IMR-90 (cell line): ENCODE results near the gene METTL8. TPM values are rescaled to one million over a fixed set of nuclear protein-coding genes. Genes with fewer than 3 reads are reported as not detected.

Experiments used
- ATAC-seq: fragments of 200-7000 bp; cut with Tn5 transposase; 2 replicates; pipeline ENCODE4 v1.9.1; 2020; ENCODE audit warnings: low read depth, mild to moderate bottlenecking, moderate library complexity
- BruUV-seq: library from RNA; stranded (reverse); fragments of 400-500 nt; replicated peaks from 2 replicates; lab custom pipeline; 2021; lab: Mats Ljungman, UMichigan
- CTCF ChIA-PET: fragments of 300-600 bp; formaldehyde crosslinking; extraction: SDS; loops from one replicate; lab custom pipeline; 2021; ENCODE audit warnings: antibody characterized with exemption; lab: Yijun Ruan, JAX
- POLR2A ChIA-PET: fragments of 300-600 bp; sonication (Branson Sonifier 250); formaldehyde crosslinking; loops from one replicate; lab custom pipeline; 2022; ENCODE audit warnings: antibody characterized with exemption; ENCODE audit not compliant: unreplicated experiment; lab: Charles Lee
- DNase-seq: peaks from one replicate; pipeline ENCODE4 v3.0.0; 2013
- H2AFZ ChIP-seq: replicated peaks from 2 replicates; pipeline ENCODE3; 2013; ENCODE audit warnings: low read length, mild to moderate bottlenecking; ENCODE audit not compliant: poor library complexity
- H2AK5ac ChIP-seq: 2 replicates; pipeline ENCODE4 v1.6.1; 2013; ENCODE audit warnings: low read depth, low read length, inconsistent platforms
- H2AK9ac ChIP-seq: replicated peaks from 2 replicates; pipeline ENCODE3; 2013; ENCODE audit warnings: mild to moderate bottlenecking, low read depth, low read length, moderate library complexity; ENCODE audit not compliant: poor library complexity
- H2BK120ac ChIP-seq: 2 replicates; pipeline ENCODE4 v1.6.1; 2013; ENCODE audit warnings: low read depth, low read length, inconsistent platforms
- H2BK15ac ChIP-seq: 3 replicates; pipeline ENCODE4 v1.6.1; 2013; ENCODE audit warnings: low read depth, low read length, inconsistent platforms
- H2BK20ac ChIP-seq: 2 replicates; pipeline ENCODE4 v1.6.1; 2013; ENCODE audit warnings: low read depth, mild to moderate bottlenecking, inconsistent platforms, low read length, moderate library complexity
- H2BK5ac ChIP-seq: 2 replicates; pipeline ENCODE4 v1.6.1; 2013; ENCODE audit warnings: mild to moderate bottlenecking, low read depth, low read length, inconsistent platforms; ENCODE audit not compliant: poor library complexity, severe bottlenecking
- H3K14ac ChIP-seq: replicated peaks from 2 replicates; pipeline ENCODE4 v1.6.1; 2013; ENCODE audit warnings: low read depth, low read length, inconsistent platforms
- H3K18ac ChIP-seq: 2 replicates; pipeline ENCODE4 v1.6.1; 2013; ENCODE audit warnings: low read depth, low read length, control low read depth
- H3K23ac ChIP-seq: 2 replicates; pipeline ENCODE4 v1.6.1; 2013; ENCODE audit warnings: low read depth, low read length, inconsistent platforms
- H3K27ac ChIP-seq: 2 replicates; pipeline ENCODE4 v1.5.1; 2013; ENCODE audit warnings: mild to moderate bottlenecking, control low read depth, low read length; ENCODE audit not compliant: insufficient read depth
- H3K27me3 ChIP-seq: 2 replicates; pipeline ENCODE4 v1.6.1; 2013; ENCODE audit warnings: low read length; ENCODE audit not compliant: control insufficient read depth, insufficient read depth
- H3K36me3 ChIP-seq: 2 replicates; pipeline ENCODE4 v1.6.1; 2013; ENCODE audit warnings: low read length, mixed read lengths; ENCODE audit not compliant: control insufficient read depth, insufficient read depth
- H3K4ac ChIP-seq: 2 replicates; pipeline ENCODE4 v1.6.1; 2013; ENCODE audit warnings: low read depth, low read length, inconsistent platforms
- H3K4me1 ChIP-seq: 2 replicates; pipeline ENCODE4 v1.6.1; 2013; ENCODE audit warnings: low read length, mixed read lengths; ENCODE audit not compliant: control insufficient read depth, insufficient read depth
- H3K4me2 ChIP-seq: 2 replicates; pipeline ENCODE4 v1.6.1; 2013; ENCODE audit warnings: low read depth, mild to moderate bottlenecking, control low read depth, low read length, moderate library complexity
- H3K4me3 ChIP-seq: 2 replicates; pipeline ENCODE4 v1.5.1; 2013; ENCODE audit warnings: low read depth, mild to moderate bottlenecking, control low read depth, low read length, moderate library complexity; ENCODE audit not compliant: insufficient read depth
- H3K56ac ChIP-seq: 2 replicates; pipeline ENCODE4 v1.6.1; 2013; ENCODE audit warnings: low read length, inconsistent platforms; ENCODE audit not compliant: insufficient read depth; ENCODE audit errors: extremely low read depth
- H3K79me1 ChIP-seq, 2 experiments: 2 replicates each; pipeline ENCODE4 v1.6.1; 2013; ENCODE audit warnings: low read length in 2 of 2, inconsistent platforms in 1 of 2, low read depth in 1 of 2
- H3K9ac ChIP-seq: 2 replicates; pipeline ENCODE4 v1.6.1; 2013; ENCODE audit warnings: low read depth, low read length, control low read depth
- H3K9me1 ChIP-seq: 2 replicates; pipeline ENCODE4 v1.6.1; 2013; ENCODE audit warnings: low read length, inconsistent platforms; ENCODE audit not compliant: insufficient read depth
- H3K9me3 ChIP-seq: 2 replicates; pipeline ENCODE4 v1.6.1; 2013; ENCODE audit warnings: low read length; ENCODE audit not compliant: control insufficient read depth, insufficient read depth
- H4K20me1 ChIP-seq: 2 replicates; pipeline ENCODE4 v1.6.1; 2013; ENCODE audit warnings: low read length, inconsistent platforms; ENCODE audit not compliant: insufficient read depth
- H4K5ac ChIP-seq: 2 replicates; pipeline ENCODE4 v1.6.1; 2013; ENCODE audit warnings: mild to moderate bottlenecking, low read depth, low read length, control low read depth
- H4K8ac ChIP-seq, 2 experiments: 2 replicates each; pipeline ENCODE4 v1.6.1; 2013; ENCODE audit warnings: low read depth in 2 of 2, low read length in 2 of 2, control low read depth in 1 of 2, inconsistent platforms in 1 of 2
- H4K91ac ChIP-seq: 2 replicates; pipeline ENCODE4 v1.6.1; 2013; ENCODE audit warnings: low read depth, low read length, inconsistent platforms; ENCODE audit not compliant: insufficient read depth
- FOS ChIP-seq: fragments of 150-350 bp; IDR thresholded peaks from 2 replicates; pipeline ENCODE4 v1.6.1; 2016; ENCODE audit warnings: low read depth, low read length
- MAZ ChIP-seq: IDR thresholded peaks from 2 replicates; pipeline ENCODE4 v1.6.1; 2012; ENCODE audit warnings: low read depth, mild to moderate bottlenecking, low read length, improper control_type of control experiment, moderate library complexity, borderline replicate concordance
- SMC3 ChIP-seq: fragments of 150-350 bp; IDR thresholded peaks from 2 replicates; pipeline ENCODE4 v1.6.1; 2016; ENCODE audit warnings: low read depth, mild to moderate bottlenecking, antibody characterized with exemption, low read length, moderate library complexity
- WGBS, 2 experiments: methylation state at CpG; one replicate each; pipeline versions ENCODE4 v1.1.5 to v1.1.7; 2013; ENCODE audit warnings: missing lambda C conversion rate in 2 of 2; ENCODE audit not compliant: insufficient read length in 1 of 2; ENCODE audit errors: extremely low coverage in 2 of 2; 5-methylcytosine and 5-hydroxymethylcytosine counted together
- dilution Hi-C: fragments of 300-500 bp; cut with HindIII; formaldehyde crosslinking; loops from one replicate; pipeline ENCODE4 v1.14.3; 2018; ENCODE audit warnings: low sequenced_read_pairs; ENCODE audit not compliant: unreplicated experiment
- in situ Hi-C: fragments of 300-500 bp; cut with MboI; formaldehyde crosslinking; loops from 3 replicates; pipeline ENCODE4 v1.14.3; 2019; ENCODE audit warnings: low sequenced_read_pairs, inconsistent platforms, mixed read lengths
- intact Hi-C: fragments of 100-400 bp; cut with micrococcal nuclease; formaldehyde crosslinking; loops from 2 replicates; pipeline ENCODE4 v1.10.0; 2022
- polyA plus RNA-seq, 3 experiments: library from polyadenylated mRNA; depleted of rRNA; stranded (reverse); fragments of >200 nt; gene quantifications; 2 replicates each; pipeline ENCODE4 v1.2.3, GENCODE V29; 2012; ENCODE audit warnings: low replicate concordance in 1 of 3
- total RNA-seq: library from RNA; depleted of rRNA; stranded (reverse); fragments of >200 nt; gene quantifications from 2 replicates; pipeline ENCODE4 v1.2.3, GENCODE V29; 2012
- TF ChIP-seq, protein P1 (sequence below): conservative IDR thresholded peaks from 2 replicates; pipeline ENCODE4 v1.5.1; 2012; ENCODE audit warnings: mild to moderate bottlenecking, low read depth, low read length, improper control_type of control experiment

The METTL8 gene
- total and polyA plus RNA-seq, 2 of the 4 experiments (the other 2 are of a cell fraction): 6.9 to 10.6 TPM

DNA sequence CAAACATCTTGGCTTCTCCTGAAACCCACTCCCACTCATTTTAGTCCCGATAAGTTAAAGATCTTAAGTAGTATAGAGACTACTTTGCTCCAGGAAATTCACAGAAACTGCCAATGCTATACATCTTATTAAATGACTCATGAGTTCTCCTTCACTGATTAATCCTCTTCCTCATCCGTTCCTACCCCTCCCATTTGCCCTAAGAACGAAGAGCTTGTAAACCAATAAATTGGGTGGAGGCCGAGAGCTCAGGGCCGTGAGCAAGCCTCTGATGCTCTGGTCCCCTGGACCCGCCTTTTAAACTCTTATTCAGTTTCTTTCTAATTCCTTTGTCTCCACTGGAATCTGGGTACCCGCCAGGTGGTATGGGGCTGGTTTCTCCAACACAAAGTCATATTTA lies 68.6 kb downstream of the METTL8 start:
- Histone ChIP-seq H3K4ac (no peak overlapping the region), H4K8ac (no peak overlapping the region), H4K91ac (no peak overlapping the region), H3K9me3 (0 out of 2 replicates have a peak, but pooled peaks cover 2% of the 10 kb centered on the region), H2BK5ac (no peak overlapping the region), H2BK15ac (no peak overlapping the region), H3K79me1 (no peaks in the 10 kb centered on the region; a peak in 1 of 4 replicates), H3K14ac (no peak overlapping the region), H3K4me1 (no peaks in the 10 kb centered on the region), H3K4me3 (no peak overlapping the region), H3K4me2 (no peak overlapping the region), H3K23ac (no peak overlapping the region), H4K5ac (no peak overlapping the region), H2BK120ac (no peak overlapping the region), H3K9me1 (no peaks in the 10 kb centered on the region), H2BK20ac (no peak overlapping the region), H3K27ac (no peak overlapping the region), H2AFZ (no peak overlapping the region), H3K27me3 (no peaks in the 10 kb centered on the region), H2AK9ac (no peak overlapping the region), H2AK5ac (no peak overlapping the region), H4K20me1 (no peaks in the 10 kb centered on the region), H3K36me3 (no peaks in the 10 kb centered on the region), H3K18ac (no peak overlapping the region), H3K56ac (no peak overlapping the region), H3K9ac (no peak overlapping the region)
- intact Hi-C loops: no loop called here
- ATAC-seq (no peak), DNase-seq (no peak)
- CTCF ChIA-PET: no interaction called here
- WGBS, 2 experiments: no CpG with 5 or more reads among the region's 7 CpGs
- in situ Hi-C loops: no loop called here
- no peak for TF ChIP-seq FOS
- TF ChIP-seq, protein P1, sequence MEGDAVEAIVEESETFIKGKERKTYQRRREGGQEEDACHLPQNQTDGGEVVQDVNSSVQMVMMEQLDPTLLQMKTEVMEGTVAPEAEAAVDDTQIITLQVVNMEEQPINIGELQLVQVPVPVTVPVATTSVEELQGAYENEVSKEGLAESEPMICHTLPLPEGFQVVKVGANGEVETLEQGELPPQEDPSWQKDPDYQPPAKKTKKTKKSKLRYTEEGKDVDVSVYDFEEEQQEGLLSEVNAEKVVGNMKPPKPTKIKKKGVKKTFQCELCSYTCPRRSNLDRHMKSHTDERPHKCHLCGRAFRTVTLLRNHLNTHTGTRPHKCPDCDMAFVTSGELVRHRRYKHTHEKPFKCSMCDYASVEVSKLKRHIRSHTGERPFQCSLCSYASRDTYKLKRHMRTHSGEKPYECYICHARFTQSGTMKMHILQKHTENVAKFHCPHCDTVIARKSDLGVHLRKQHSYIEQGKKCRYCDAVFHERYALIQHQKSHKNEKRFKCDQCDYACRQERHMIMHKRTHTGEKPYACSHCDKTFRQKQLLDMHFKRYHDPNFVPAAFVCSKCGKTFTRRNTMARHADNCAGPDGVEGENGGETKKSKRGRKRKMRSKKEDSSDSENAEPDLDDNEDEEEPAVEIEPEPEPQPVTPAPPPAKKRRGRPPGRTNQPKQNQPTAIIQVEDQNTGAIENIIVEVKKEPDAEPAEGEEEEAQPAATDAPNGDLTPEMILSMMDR: no peak
- no peak for TF ChIP-seq MAZ
- TF ChIP-seq SMC3: no peak
- dilution Hi-C loops: no loop called here
- POLR2A ChIA-PET: no interaction called here
- BruUV-seq: no TSS peak
